Skin epidermis (tissue), 12 donors: ENCODE data around the gene GHR.

Source experiments
- H3K27ac ChIP-seq, 21 experiments: fragments of 200-600 bp; sonication (generic) in 11 of 21; one replicate each; pipeline ENCODE4 v1.5.0; 2020; ENCODE audit warnings: mild to moderate bottlenecking in 3 of 21, inconsistent platforms in 2 of 21, moderate library complexity in 2 of 21
- H3K4me3 ChIP-seq, 7 experiments: fragments of 200-600 bp; sonication (generic) in 2 of 7; one replicate each; pipeline ENCODE4 v1.5.0; 2020; ENCODE audit warnings: inconsistent platforms in 2 of 7, mild to moderate bottlenecking in 2 of 7, moderate library complexity in 1 of 7

Gene GHR

GRCh38 chr5:42461033-42461432 lies 37.8 kb downstream of the GHR start:
- no peak overlapping the region for H3K27ac ChIP-seq
- H3K4me3 ChIP-seq, result no peak overlapping the region

DNA sequence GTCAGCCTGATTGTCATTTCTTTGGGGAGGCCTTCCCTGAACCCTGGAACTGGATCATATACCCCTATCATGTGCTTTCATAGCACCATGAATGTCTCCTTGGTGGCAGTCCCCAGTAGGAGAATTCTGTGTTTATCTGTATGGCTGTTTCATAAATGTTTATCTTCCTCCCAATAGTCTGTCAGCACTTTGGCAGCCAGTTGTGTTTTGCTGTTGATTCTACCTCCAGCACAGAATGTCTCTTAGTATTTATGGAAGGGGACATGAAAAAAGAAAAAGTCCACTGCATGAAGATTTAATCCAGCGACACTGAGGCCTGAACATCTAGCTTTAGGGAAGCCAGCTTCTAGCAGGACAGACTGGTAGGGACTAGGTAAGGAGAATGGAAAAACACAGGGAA lies 38.3 kb downstream of the GHR start:
- Histone ChIP-seq H3K4me3 (no peak overlapping the region), H3K27ac (no peak overlapping the region)

DNA sequence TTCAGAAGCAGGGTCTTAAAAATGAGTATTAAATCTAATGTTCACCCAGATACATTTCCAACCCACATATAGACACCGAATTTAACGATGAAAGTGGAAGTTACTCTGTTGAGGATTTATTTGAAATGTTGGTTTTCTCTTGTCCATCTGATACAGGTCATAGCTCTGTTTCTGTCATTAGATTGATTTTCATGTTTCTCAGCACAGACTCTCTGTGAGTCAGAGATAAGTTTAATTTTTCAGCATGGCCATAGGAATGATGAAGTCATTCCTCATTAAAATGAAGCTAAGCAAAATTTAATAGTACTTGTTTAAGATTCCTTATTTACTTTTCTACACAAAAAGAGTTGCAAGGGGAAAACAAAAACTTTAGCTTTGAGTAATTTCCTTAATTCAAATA lies 38.8 kb downstream of the GHR start:
- H3K27ac ChIP-seq, result no peak overlapping the region

GRCh38 chr5:42467572-42467971 lies 44.3 kb downstream of the GHR start:
- Histone ChIP-seq H3K27ac (no peak overlapping the region), H3K4me3 (no peak overlapping the region)

More for the DNA sequence above, 38.8 kb downstream of the GHR start:
- H3K4me3 ChIP-seq, result no peak overlapping the region

DNA sequence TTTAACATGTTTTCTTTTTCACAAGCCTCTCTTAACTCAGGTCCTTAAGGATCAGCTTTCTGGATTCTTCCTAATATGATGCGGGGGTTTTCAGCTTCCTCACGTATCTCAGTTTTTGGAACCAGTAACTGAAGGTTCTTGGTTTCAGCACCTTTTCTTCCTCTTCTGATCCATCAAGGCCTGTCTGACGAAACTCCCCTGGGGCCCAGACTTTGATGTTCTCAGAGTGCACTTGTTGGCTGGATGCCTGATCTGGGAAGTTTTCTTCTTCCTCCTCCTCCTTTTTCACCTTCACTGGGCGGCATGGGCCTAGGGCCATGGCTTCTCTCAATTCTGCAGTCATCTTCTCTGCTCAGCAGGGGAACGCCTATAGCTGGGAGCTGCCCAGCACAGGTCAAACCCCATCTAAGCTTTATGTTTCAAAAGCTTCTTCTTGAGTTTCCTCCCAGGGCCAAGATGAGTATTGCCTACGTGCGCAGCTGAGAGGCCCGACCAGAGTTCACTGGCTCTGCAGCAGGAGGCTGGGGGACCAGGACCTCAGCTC lies 44.8 kb downstream of the GHR start:
- Histone ChIP-seq H3K27ac (no peak overlapping the region), H3K4me3 (no peak overlapping the region)

- H3K4me3 ChIP-seq, result no peak overlapping the region
- H3K27ac ChIP-seq, result no peak overlapping the region
Observed at GRCh38 chr5:42483472-42484154, 60.4 kb downstream of the GHR start.

DNA sequence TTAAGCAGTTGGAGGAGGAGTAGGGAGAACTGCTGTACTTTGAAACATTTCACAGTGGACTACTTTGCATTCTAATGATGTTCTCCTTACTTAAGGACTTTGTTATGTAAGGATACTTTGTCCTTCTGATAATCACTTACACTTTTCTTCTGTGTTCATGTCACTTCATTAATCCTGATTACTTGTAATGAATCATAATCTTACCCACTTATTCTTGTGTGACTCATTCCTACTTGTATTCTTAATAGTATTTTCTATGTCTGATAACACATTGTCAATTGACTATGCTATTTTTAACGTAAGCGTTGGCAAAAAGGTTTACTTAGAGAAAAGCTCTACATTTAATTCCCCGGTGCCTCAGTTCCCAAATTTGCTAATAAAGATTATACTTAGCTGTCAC lies 63.8 kb downstream of the GHR start:
- Histone ChIP-seq H3K4me3 (no peak overlapping the region), H3K27ac (no peak overlapping the region)

DNA sequence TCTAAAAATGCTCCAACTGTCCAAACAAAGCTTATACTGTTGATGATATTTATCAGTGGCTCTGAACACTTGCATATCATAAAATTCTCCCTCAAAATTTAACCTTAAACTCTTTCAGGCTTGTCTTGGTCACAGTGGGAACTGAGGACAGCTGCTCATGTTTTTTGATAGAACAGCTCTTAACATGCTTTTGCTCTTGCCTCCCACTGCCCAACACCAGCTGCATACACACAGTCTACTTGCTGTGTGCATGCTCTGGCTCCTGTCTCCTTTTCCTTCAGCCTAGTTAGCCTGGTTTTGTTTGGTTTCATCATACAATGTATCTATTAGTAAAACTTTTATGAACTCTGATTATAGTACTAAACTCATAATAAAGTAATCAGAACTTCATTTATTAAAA lies 64.6 kb downstream of the GHR start:
- H3K27ac ChIP-seq, result no peak overlapping the region
- no peak overlapping the region for H3K4me3 ChIP-seq

DNA sequence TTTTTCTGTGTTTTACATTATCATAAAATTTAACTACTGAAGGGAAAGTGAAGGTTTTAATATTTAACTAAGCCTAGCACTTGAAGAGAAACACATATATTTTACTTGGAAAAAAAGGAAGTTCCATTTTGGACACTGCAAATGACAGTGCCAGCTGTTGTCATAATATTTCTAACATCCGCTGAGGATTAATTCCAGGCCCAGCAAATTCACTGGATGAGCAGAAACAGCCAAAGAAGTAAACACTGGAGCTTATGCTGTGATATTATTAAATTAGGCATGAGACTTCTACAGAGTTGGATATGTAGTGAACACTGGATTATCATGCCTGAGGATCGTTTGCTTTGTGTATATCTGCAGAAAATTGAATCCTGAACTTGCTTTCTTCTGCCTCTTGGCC lies 67.6 kb downstream of the GHR start:
- no peak overlapping the region for H3K27ac ChIP-seq

DNA sequence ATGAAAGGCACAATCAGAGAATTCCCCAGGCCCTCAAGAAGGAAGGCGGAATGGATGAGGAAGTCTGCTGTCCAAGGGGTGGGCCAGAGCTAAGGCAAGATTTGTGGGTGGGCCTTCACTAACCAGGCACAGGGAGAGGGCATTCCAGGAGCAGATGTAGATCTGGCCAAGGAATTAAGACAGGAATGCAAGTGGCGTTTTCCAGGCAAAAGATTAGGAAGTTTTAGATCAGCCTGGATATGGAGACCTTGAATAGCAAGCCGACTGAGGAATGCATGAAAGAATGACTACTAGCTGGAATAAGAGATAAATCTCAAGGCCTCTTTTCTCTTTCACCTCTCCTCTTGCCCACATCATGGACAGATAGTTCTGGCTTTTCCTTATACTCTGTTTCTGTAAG lies 68.5 kb downstream of the GHR start:
- H3K4me3 ChIP-seq, result no peak overlapping the region
- H3K27ac ChIP-seq, result no peak overlapping the region

More for the DNA sequence above, 67.6 kb downstream of the GHR start:
- H3K4me3 ChIP-seq, result no peak overlapping the region

- no peak overlapping the region for H3K4me3 ChIP-seq
- no peak overlapping the region for H3K27ac ChIP-seq
Observed at GRCh38 chr5:42492974-42493373, 69.7 kb downstream of the GHR start.

GRCh38 chr5:42494414-42494813 lies 71.2 kb downstream of the GHR start:
- no peak overlapping the region for H3K27ac ChIP-seq
- no peak overlapping the region for H3K4me3 ChIP-seq

GRCh38 chr5:42495914-42496313 lies 72.7 kb downstream of the GHR start:
- Histone ChIP-seq H3K27ac (no peak overlapping the region), H3K4me3 (no peak overlapping the region)

DNA sequence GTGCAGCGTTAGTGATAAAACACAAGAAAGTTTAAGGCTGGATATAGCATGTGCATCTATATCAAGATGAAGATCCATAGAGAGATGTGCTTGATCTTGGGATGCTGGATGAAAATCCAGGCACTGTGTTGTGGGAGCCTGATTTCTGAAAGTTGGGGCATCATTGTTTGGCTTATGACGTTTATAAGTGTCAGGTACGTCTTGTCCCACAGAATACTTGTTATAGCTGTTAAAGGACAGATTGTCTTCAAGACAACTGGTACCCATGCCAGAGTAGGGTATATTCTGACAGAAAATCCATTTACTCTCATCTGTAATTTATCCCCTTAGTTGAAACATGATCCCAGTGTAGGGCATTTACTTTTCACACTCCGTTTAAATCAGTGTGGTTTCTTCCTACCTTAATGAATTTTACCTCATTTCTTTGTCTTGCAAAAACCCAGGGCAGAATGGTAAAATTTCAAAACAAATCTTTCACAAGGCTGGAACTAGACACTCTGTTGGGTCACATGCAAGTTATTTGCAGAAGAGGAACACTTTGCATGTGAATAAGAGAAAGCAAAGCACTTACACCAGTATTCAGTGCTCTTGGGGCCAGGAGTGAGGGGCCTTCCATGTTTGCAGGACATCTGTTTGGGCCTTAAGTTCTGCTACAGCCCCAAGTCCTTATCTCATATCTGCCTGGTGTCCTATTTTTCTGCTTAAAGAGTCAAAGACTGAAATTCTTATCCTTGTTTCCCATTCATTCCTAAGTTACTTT lies 73.3 kb downstream of the GHR start:
- Histone ChIP-seq H3K4me3 (no peak overlapping the region), H3K27ac (no peak overlapping the region)

DNA sequence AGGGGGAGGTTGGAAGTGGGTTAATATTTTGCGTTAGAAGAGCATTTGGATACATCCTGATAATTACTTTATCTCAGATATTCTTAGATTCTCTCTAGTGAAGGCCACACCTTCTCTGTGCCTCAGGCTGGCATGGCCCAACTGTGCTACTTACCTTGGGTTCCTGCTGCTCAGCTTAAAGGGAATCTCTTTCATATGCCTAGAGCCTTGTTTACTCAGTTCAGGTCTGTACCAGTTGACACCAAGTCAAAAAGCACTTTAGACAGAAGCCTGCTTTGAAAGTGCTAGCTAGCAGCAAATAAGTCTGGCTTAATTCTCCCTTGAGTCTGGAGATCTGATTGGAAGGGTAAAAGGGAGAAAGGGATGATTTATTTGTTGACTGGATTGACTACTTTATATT lies 74.8 kb downstream of the GHR start:
- Histone ChIP-seq H3K27ac (no peak overlapping the region), H3K4me3 (no peak overlapping the region)

DNA sequence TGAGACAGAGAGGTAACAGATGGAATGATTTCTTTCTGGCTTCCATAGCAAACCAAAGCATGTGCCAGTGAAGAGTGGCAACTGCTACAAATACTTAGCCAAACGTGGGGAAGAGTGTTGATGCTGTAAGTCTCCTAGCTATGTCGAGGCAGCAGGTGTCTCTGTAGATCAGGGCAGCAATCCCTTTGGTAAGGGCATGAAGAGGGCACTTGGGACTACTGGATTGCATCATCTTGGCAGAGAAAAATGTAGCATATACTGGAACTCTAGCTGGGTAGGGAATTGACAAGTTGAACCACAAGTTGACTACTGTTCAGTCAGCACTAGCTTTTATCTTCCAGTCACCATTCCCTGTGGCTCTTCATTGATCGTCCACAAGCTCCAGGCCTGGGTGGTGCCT lies 75.8 kb downstream of the GHR start:
- no peak overlapping the region for H3K4me3 ChIP-seq
- no peak overlapping the region for H3K27ac ChIP-seq

GRCh38 chr5:42500003-42500599 lies 76.9 kb downstream of the GHR start:
- Histone ChIP-seq H3K4me3 (no peak overlapping the region), H3K27ac (no peak overlapping the region)

DNA sequence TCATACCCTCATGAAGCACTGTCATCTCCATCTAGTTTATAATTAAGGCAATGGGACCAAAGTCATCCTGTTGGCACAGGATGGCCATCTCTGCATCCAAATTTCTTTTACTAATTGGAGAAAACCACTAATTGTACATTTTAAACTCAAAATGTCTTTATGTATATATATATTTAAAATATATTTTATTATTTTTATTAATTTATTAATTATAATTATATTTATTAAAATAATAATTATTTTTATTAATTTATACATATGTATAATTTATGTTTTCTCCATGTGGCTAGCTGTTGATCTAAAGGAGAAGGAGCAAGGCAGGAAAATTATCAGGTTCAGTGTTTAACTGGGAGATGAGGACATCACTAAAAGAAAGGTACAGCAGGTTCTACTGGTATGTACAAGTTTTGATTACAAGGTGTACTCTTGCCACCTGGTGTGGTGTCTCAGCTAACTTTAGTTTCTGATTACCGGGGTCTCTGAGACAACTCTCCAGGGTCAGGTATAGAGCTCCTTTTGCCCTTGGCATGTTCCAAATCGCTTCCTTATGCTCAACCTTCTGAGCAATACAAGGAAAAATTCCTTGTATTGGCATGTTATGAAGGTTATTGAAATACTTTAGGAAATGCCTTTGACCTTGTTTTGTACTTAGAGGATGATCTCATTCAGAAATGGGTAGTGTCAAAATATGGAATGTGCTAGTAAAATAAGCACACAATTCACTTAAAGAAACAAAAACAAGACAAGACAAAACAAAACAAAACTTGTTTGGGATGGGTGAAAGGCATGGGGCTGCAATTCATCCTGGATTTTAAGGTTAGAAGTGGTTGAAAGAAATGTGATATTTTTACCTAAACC lies 79.6 kb downstream of the GHR start:
- no peak overlapping the region for H3K27ac ChIP-seq
- no peak overlapping the region for H3K4me3 ChIP-seq

DNA sequence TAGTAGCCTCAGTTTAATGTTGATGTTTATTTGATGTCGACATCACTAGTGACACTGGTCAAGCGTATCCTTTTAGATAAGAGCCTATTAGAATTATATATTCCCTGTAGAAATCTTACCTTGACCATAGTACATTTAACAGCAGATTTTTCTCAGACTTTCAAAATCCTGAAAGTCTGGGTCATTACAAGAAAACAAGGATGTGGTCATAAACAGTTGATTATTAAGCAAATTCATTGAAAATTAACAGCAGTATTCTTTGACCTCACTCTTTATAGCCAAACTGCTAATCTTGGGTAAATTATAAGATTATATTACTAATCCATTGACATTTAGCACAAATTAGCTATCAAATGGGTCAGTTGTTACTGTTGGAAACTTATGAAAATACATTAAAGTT lies 83.4 kb downstream of the GHR start:
- Histone ChIP-seq H3K4me3 (no peak overlapping the region), H3K27ac (no peak overlapping the region)

- no peak overlapping the region for H3K4me3 ChIP-seq
- H3K27ac ChIP-seq, result no peak overlapping the region
Observed at GRCh38 chr5:42507451-42508097, 84.3 kb downstream of the GHR start.
